ENCODE data around the gene WDR1.

Gene WDR1

DNA sequence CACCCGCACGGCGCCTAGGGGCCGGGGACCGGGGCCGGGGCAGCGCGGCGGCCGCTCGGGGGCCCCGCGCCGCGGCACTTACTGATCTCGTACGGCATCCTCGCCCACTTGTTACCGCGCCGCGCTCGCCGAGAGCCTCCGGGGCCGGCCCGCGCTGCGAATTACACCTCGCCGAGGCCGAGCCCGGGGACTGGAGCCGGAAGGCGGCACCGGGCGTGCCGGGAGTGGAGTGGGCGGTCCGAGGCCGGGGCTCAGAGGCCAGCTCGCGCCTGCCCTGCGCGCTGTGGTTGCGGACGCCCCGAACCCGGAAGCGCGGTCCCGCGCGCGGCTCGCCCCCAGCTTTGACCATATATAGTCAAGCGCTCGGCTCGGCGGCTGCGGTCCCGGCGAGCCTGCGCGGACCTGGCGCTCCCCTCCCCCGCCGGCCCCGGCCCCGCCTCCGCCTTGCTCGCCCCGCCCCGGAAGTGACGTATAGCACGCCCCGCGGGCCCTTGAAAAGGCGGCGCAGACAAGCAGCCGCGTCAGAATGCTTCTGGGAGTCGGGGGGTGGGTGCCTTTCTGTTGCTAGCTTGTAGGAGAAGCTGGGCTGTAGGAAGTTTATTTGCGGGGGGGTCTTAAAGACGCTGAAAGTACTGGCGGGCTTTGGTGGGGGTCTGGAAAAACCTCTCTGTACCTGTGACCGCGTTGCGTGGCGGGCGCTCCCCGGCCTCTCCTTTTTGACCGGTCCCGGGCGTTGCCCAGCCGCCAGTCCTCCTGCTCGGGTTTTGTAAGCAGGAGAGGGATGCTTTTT, at the start of gene WDR1:
TSS of gene WDR1 (minus strand) at position 231 of the 790 bp plus-strand sequence. CDS start at position 98, 133 bp downstream.
- peak; percentile 96 for DNase-seq

GRCh38 chr4:10164877-10165283, 48.3 kb upstream of the WDR1 start:
- DNase-seq: peak; percentile 11

DNA sequence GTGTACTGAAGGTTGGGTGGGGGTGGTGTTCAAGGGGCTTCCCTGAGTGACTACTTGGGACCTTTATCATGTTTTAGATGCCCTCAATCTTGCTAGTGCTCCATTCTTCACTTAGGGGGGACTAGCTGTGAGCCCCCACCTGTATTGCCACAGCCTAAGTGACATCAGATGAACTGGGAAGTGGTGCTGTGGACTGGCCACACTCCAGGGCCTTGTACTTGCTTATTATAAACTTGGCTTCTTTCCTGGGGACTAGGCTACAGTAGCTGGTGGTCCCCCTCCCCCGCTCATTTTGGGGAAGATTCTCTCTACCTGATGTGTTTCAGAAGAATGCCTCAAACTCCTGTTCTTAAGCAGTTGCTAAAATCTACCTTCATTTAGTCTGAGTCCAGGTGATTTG, 46.7 kb upstream of the WDR1 start:
- DNase-seq: no peak

DNA sequence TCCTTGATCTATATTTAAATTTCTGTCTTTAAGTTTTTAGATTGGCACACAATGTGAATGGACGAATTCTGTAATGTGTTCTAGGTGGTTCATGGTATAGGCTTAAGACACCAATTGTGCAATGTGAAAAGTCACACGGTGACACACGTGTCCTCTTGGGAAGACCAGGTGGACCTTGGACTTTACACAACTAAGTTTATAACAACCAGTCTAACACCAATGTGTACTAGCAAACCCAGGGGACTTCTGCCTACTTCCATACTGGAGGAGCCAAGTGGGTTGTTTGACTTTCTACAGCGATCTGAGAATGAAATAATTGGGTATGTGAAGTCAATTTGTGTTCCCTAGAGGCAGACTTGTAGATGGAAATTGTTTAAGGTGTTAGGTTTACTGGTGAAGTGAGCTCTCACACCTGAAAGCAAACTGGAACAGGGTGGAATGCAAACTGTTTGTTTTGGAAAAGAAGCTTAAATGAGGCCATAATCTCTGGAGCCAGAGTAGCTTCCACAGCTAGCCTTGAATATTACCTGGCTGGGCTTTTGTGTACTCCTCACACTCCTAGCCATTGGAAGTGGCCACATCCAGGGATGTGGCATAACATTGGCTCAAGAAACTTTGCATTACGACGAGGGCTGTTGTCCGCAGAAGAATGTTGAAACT, 45.9 kb upstream of the WDR1 start:
- DNase-seq: no peak

- DNase-seq: no peak
These were observed 45.2 kb upstream of the WDR1 start for GRCh38 chr4:10161840-10162239.

DNA sequence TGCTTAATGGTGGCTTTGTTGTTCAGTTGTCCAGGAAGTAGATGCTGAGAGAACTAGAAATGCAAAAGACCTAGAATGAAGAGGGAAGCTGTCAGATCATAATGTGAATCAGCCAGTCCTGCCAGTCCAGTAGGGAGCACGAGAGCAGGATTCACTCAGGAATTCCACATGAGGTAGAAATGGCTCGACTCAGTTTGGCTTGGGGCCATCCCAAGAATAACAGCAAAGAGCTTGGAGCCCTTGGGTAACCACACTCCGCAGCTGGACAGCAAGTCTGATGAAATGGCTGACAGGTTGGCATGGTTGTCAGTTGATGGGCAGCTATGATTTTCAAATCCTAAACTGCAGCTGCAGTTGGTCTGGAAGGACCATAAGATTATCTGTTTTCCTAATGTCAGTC, 44.5 kb upstream of the WDR1 start:
- peak; percentile 38 for DNase-seq

GRCh38 chr4:10160281-10160856, 43.8 kb upstream of the WDR1 start:
- DNase-seq: no peak

DNA sequence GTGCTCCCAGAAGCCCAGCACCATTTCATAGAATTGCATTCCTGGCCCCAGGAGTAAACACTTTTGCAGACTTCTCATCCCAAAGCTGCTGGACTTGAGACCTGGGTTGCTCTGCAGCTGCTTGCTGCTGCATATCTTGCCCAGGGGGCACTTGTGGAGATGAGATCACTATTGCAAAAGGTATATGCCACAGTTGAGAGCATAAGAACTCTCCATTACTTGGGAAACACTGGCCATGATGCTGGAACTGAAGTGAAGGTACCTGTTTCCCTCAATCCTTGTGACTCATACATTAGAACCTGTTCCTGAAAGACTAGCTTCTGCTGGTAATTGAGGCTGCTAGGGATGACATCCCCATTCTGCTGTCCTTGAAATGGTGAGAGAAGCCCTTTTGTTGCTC, 43.1 kb upstream of the WDR1 start:
- no peak for DNase-seq

DNA sequence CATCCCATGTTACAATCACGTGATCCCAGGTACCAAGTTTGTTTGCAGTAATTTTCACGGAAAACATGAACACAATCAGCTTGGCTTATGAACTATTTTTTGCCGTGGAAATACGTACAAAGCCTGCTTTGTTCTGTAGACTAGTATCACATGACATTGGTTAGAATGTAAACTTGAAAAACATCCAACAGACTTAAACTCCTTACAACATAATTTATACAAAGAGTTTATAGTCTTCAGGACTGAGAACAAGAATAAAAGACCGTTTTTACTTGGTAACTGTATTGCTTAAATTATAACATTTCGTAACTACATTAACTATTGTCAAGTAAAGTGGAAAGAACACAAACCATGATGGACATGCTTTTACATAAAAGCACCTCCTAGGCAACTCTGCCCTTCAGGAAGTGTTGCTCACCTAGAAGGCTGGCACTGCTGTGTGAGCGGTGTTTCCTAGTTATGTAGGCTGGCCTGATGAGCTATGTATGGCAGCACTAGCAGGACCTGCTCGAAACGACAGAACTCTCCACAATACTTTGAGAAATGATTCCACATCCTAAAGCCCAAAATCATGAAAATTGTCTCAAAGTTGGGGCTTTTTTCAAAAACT, 41.8 kb upstream of the WDR1 start:
- DNase-seq: no peak

DNA sequence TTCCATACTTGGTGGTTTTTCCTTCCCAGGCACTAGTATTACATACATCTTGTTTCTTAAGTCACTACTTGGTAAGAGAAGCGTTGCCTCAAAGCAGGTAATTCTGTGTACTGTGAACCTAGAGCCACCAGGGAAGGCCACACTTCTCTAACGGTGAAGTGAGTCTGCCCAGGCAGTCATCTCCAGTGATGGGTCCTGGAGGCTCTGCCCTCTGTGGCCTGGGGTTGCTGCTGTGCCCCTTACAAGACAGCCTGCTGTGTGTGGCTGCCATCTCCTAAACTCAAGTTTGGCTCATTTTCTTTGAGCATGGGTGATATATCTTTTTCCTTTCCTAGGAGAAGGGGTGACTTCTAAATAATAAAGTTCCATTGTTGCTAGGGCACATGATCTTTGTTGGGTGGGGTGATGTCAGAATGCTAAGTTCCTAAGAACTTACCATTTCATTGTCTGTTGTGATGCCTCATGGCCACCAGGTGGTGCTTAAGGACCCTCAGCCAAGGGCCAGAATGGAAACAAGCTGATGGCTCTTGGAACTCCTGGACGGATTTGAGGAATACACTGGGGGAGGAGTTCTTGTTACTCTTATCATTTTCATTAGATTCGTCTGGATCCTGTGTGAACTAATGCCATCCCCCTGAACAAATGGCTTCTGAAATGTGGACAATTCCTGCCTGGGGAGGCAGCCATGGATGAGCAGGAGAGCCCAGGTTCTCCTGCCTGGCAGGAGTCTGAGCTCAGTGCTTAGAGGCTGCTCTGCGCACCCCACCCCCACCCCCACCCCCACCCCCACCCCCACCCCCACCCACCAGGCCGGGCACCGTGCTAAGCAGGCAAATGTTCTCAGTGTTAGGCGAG, 41.1 kb upstream of the WDR1 start:
- peak; percentile 66 for DNase-seq

DNA sequence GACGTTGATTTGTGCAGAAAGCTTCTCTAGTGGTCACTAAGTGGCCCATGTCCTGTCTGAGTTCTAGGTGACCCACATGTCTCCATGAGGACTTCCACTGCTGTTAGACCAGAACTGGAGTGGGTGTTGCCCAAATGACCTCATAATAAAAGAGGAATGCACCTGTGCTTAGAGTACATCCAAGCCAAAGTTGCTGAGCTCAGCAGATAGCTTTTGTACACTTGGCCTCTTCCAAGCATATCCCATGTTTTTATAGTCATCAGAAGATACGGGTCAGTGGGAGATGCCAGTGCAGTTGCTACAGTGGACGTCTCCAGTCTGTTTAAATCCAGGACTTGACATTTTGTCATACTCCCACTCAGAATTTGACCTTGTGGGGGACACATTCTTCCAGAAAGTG, 37.6 kb upstream of the WDR1 start:
- DNase-seq: no peak

DNA sequence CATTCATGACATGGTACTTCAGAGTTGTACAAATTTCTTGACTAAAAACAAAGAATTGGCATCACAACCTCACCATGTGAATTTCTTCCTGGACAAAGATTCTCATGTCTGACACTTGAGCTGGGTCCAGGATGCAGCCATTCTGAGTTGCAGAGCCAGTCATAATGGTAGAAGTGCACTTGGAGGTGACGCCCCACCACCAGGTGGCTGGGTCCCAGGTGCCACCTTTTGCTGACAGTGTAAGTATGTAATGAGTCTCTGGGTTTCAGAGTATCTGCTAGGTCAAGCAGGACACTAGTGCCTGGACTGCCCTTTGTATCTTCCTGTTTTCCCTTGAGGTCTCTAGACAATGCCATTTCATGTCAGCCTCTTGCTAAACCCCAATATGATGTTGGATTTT, 36.6 kb upstream of the WDR1 start:
- DNase-seq: no peak

DNA sequence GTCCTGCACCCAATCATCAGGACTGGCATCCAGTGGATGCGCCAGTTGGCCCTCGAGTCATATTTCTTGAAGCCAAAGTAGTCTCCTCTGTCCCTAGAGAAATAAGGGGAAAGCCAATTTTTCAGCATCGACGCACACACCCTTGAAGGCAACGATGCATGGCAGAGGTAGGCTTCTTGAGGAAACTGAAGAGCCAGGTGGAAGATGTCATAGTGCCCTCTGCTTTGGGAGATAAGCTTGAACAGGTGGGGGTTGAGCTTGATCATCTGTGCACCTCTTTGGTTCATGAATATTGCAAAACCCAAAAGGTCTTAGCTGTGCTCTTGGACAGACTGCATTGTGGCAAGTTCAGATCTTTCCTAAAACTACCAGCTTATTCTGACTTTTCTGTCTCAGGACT, 34.6 kb upstream of the WDR1 start:
- no peak for DNase-seq

- no peak for DNase-seq
These were observed 28.4 kb upstream of the WDR1 start for GRCh38 chr4:10144966-10145365.

- no peak for DNase-seq
These were observed 27.9 kb upstream of the WDR1 start for GRCh38 chr4:10144479-10144878.

- no peak for DNase-seq
These were observed 26.6 kb upstream of the WDR1 start for GRCh38 chr4:10143171-10143570.

DNA sequence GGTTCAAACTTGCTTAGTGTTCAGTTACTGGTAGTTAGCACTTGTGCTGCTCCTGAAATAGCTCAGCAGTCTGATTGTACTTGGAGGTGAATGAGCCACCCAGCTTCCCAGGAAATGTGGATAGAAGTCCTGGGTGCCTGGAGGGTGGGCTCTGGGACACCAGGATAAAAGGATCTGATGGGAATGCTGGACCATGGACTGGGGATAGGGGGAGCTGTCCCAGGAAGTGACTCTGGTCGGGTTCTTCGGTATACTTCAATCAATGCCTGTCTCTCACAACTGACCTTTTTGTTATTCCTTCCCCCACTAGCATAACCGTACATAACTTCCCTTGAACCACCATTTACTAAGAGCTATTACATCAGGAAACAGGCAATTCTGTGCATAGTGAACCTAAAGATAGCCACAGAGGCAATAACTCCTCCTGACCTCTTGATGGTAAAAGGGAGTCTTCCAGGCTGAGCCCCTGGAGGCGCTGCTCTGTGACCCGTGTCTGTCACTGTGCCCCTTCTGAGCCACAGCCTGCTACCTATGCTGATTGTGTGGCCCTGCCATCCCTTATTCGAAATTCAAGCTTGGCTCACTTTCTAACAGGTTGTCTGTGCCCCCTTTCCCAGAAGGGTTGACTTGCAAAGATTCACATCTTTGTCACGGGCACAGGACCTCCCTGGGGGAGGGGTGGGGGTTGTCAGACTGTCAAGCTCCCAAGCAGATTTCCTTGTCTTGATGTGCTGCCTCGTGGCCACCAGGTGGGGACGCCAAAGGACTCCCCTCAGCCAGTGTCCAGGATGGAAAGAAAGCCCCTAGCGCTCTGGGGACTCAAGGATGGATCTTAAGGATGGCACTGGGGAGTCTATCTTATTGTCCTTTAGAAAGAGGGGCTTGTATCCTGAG, 24.5 kb upstream of the WDR1 start:
- no peak for DNase-seq

DNA sequence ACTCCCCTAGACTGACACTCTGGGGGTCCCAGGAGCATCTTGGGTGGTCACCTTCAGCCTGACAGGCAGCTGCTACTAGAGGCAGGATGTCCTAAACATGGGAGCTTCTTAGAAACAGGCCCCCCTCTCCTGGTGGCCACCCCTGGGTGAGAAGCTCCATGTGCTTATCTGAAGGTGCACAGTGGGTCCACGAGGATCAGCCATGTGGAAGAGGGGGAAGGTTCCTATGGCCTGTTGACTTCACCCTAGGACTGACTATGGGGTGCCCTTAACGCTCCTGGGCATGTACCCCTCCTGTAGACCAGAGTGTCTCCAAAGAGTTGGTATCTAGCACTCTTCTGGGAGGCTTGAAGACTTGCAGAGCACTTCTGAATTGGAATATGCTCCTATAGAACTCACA, 22.9 kb upstream of the WDR1 start:
- no peak for DNase-seq

DNA sequence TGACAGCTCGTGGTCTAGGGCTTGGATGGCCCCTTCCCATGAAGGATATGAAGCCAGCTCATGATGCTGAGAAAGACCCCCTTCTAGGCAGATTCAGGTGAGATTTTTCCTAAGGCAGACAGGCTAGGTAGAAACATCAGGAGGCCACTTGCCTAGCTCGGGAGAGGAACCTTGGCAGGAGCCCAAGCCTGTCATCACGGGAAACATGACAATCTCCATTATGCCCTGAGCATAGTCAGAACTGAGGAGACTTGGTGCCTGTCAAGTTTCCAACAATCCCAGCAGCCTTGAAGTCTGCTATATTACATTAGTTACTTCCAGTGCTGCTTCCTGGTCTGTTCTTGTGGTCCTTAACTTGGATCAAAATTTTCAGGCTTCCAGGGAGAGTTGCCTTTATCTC, 18.7 kb upstream of the WDR1 start:
- no peak for DNase-seq

DNA sequence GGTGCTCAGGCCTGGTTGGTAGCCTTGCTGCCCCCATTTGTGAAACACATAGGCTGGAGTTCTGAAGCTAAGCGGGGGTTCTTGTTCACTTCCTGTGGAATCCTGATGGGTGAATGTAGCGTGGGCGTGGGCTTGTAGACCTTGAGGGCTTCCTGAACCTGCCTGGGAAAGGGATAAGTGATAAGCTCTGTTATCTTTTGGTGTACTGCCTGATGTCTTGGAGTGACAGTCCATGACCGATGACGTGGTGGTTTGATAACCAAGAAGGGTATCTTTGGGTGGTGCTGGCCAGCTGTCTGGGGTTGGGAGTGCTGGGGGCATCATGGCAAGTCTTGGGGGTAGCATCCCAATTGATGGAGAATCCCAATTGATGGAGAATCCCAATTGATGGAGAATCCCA, 17.5 kb upstream of the WDR1 start:
- no peak for DNase-seq

GRCh38 chr4:10131202-10131601, 14.6 kb upstream of the WDR1 start:
- DNase-seq: no peak
